IMR-90 (cell line): ENCODE measurements around the gene POLR2E. TPM values are rescaled to one million over a fixed set of nuclear protein-coding genes. Genes with fewer than 3 reads are reported as not detected.

ENCODE experiments used
- ATAC-seq: fragments of 200-7000 bp; cut with Tn5 transposase; 2 replicates; pipeline ENCODE4 v1.9.1; 2020; ENCODE audit warnings: low read depth, mild to moderate bottlenecking, moderate library complexity
- BruUV-seq: library from RNA; stranded (reverse); fragments of 400-500 nt; replicated peaks from 2 replicates; lab custom pipeline; 2021; lab: Mats Ljungman, UMichigan
- CTCF ChIA-PET: fragments of 300-600 bp; formaldehyde crosslinking; extraction: SDS; loops from one replicate; lab custom pipeline; 2021; ENCODE audit warnings: antibody characterized with exemption; lab: Yijun Ruan, JAX
- POLR2A ChIA-PET: fragments of 300-600 bp; sonication (Branson Sonifier 250); formaldehyde crosslinking; loops from one replicate; lab custom pipeline; 2022; ENCODE audit warnings: antibody characterized with exemption; ENCODE audit not compliant: unreplicated experiment; lab: Charles Lee
- DNase-seq: peaks from one replicate; pipeline ENCODE4 v3.0.0; 2013
- H2AFZ ChIP-seq: replicated peaks from 2 replicates; pipeline ENCODE3; 2013; ENCODE audit warnings: low read length, mild to moderate bottlenecking; ENCODE audit not compliant: poor library complexity
- H2AK5ac ChIP-seq: 2 replicates; pipeline ENCODE4 v1.6.1; 2013; ENCODE audit warnings: low read depth, low read length, inconsistent platforms
- H2AK9ac ChIP-seq: replicated peaks from 2 replicates; pipeline ENCODE3; 2013; ENCODE audit warnings: mild to moderate bottlenecking, low read depth, low read length, moderate library complexity; ENCODE audit not compliant: poor library complexity
- H2BK120ac ChIP-seq: 2 replicates; pipeline ENCODE4 v1.6.1; 2013; ENCODE audit warnings: low read depth, low read length, inconsistent platforms
- H2BK15ac ChIP-seq: 3 replicates; pipeline ENCODE4 v1.6.1; 2013; ENCODE audit warnings: low read depth, low read length, inconsistent platforms
- H2BK20ac ChIP-seq: 2 replicates; pipeline ENCODE4 v1.6.1; 2013; ENCODE audit warnings: low read depth, mild to moderate bottlenecking, inconsistent platforms, low read length, moderate library complexity
- H2BK5ac ChIP-seq: 2 replicates; pipeline ENCODE4 v1.6.1; 2013; ENCODE audit warnings: mild to moderate bottlenecking, low read depth, low read length, inconsistent platforms; ENCODE audit not compliant: poor library complexity, severe bottlenecking
- H3K14ac ChIP-seq: replicated peaks from 2 replicates; pipeline ENCODE4 v1.6.1; 2013; ENCODE audit warnings: low read depth, low read length, inconsistent platforms
- H3K18ac ChIP-seq: 2 replicates; pipeline ENCODE4 v1.6.1; 2013; ENCODE audit warnings: low read depth, low read length, control low read depth
- H3K23ac ChIP-seq: 2 replicates; pipeline ENCODE4 v1.6.1; 2013; ENCODE audit warnings: low read depth, low read length, inconsistent platforms
- H3K27ac ChIP-seq: 2 replicates; pipeline ENCODE4 v1.5.1; 2013; ENCODE audit warnings: mild to moderate bottlenecking, control low read depth, low read length; ENCODE audit not compliant: insufficient read depth
- H3K27me3 ChIP-seq: 2 replicates; pipeline ENCODE4 v1.6.1; 2013; ENCODE audit warnings: low read length; ENCODE audit not compliant: control insufficient read depth, insufficient read depth
- H3K36me3 ChIP-seq: 2 replicates; pipeline ENCODE4 v1.6.1; 2013; ENCODE audit warnings: low read length, mixed read lengths; ENCODE audit not compliant: control insufficient read depth, insufficient read depth
- H3K4ac ChIP-seq: 2 replicates; pipeline ENCODE4 v1.6.1; 2013; ENCODE audit warnings: low read depth, low read length, inconsistent platforms
- H3K4me1 ChIP-seq: 2 replicates; pipeline ENCODE4 v1.6.1; 2013; ENCODE audit warnings: low read length, mixed read lengths; ENCODE audit not compliant: control insufficient read depth, insufficient read depth
- H3K4me2 ChIP-seq: 2 replicates; pipeline ENCODE4 v1.6.1; 2013; ENCODE audit warnings: low read depth, mild to moderate bottlenecking, control low read depth, low read length, moderate library complexity
- H3K4me3 ChIP-seq: 2 replicates; pipeline ENCODE4 v1.5.1; 2013; ENCODE audit warnings: low read depth, mild to moderate bottlenecking, control low read depth, low read length, moderate library complexity; ENCODE audit not compliant: insufficient read depth
- H3K56ac ChIP-seq: 2 replicates; pipeline ENCODE4 v1.6.1; 2013; ENCODE audit warnings: low read length, inconsistent platforms; ENCODE audit not compliant: insufficient read depth; ENCODE audit errors: extremely low read depth
- H3K79me1 ChIP-seq, 2 experiments: 2 replicates each; pipeline ENCODE4 v1.6.1; 2013; ENCODE audit warnings: low read length in 2 of 2, inconsistent platforms in 1 of 2, low read depth in 1 of 2
- H3K9ac ChIP-seq: 2 replicates; pipeline ENCODE4 v1.6.1; 2013; ENCODE audit warnings: low read depth, low read length, control low read depth
- H3K9me1 ChIP-seq: 2 replicates; pipeline ENCODE4 v1.6.1; 2013; ENCODE audit warnings: low read length, inconsistent platforms; ENCODE audit not compliant: insufficient read depth
- H3K9me3 ChIP-seq: 2 replicates; pipeline ENCODE4 v1.6.1; 2013; ENCODE audit warnings: low read length; ENCODE audit not compliant: control insufficient read depth, insufficient read depth
- H4K20me1 ChIP-seq: 2 replicates; pipeline ENCODE4 v1.6.1; 2013; ENCODE audit warnings: low read length, inconsistent platforms; ENCODE audit not compliant: insufficient read depth
- H4K5ac ChIP-seq: 2 replicates; pipeline ENCODE4 v1.6.1; 2013; ENCODE audit warnings: mild to moderate bottlenecking, low read depth, low read length, control low read depth
- H4K8ac ChIP-seq, 2 experiments: 2 replicates each; pipeline ENCODE4 v1.6.1; 2013; ENCODE audit warnings: low read depth in 2 of 2, low read length in 2 of 2, control low read depth in 1 of 2, inconsistent platforms in 1 of 2
- H4K91ac ChIP-seq: 2 replicates; pipeline ENCODE4 v1.6.1; 2013; ENCODE audit warnings: low read depth, low read length, inconsistent platforms; ENCODE audit not compliant: insufficient read depth
- BHLHE40 ChIP-seq: fragments of 150-350 bp; IDR thresholded peaks from 2 replicates; pipeline ENCODE4 v1.6.1; 2016; ENCODE audit warnings: mild to moderate bottlenecking, low read depth, low read length
- CEBPB ChIP-seq: IDR thresholded peaks from 2 replicates; pipeline ENCODE4 v1.6.1; 2012; ENCODE audit warnings: low read depth, low read length, improper control_type of control experiment
- CHD1 ChIP-seq: IDR thresholded peaks from 2 replicates; pipeline ENCODE4 v1.6.1; 2012; ENCODE audit warnings: low read depth, low read length, improper control_type of control experiment
- MAFK ChIP-seq: IDR thresholded peaks from 2 replicates; pipeline ENCODE4 v1.6.1; 2012; ENCODE audit warnings: low read depth, low read length, improper control_type of control experiment
- MAZ ChIP-seq: IDR thresholded peaks from 2 replicates; pipeline ENCODE4 v1.6.1; 2012; ENCODE audit warnings: low read depth, mild to moderate bottlenecking, low read length, improper control_type of control experiment, moderate library complexity, borderline replicate concordance
- MXI1 ChIP-seq: IDR thresholded peaks from 2 replicates; pipeline ENCODE4 v1.6.1; 2012; ENCODE audit warnings: low read depth, mild to moderate bottlenecking, low read length, moderate library complexity, borderline replicate concordance
- NFE2L2 ChIP-seq: fragments of 150-350 bp; IDR thresholded peaks from 2 replicates; pipeline ENCODE4 v1.6.1; 2016; ENCODE audit warnings: low read depth, mild to moderate bottlenecking, low read length
- POLR2A ChIP-seq: IDR thresholded peaks from 2 replicates; pipeline ENCODE4 v1.6.1; 2012; ENCODE audit warnings: mild to moderate bottlenecking, low read depth, low read length
- RAD21 ChIP-seq: IDR thresholded peaks from 2 replicates; pipeline ENCODE4 v1.6.1; 2012; ENCODE audit warnings: low read length, improper control_type of control experiment
- RCOR1 ChIP-seq: IDR thresholded peaks from 2 replicates; pipeline ENCODE4 v1.6.1; 2012; ENCODE audit warnings: mild to moderate bottlenecking, low read length, improper control_type of control experiment; ENCODE audit not compliant: insufficient replicate concordance
- SMC3 ChIP-seq: fragments of 150-350 bp; IDR thresholded peaks from 2 replicates; pipeline ENCODE4 v1.6.1; 2016; ENCODE audit warnings: low read depth, mild to moderate bottlenecking, antibody characterized with exemption, low read length, moderate library complexity
- WGBS, 2 experiments: methylation state at CpG; one replicate each; pipeline versions ENCODE4 v1.1.5 to v1.1.7; 2013; ENCODE audit warnings: missing lambda C conversion rate in 2 of 2; ENCODE audit not compliant: insufficient read length in 1 of 2; ENCODE audit errors: extremely low coverage in 2 of 2; 5-methylcytosine and 5-hydroxymethylcytosine counted together
- dilution Hi-C: fragments of 300-500 bp; cut with HindIII; formaldehyde crosslinking; loops from one replicate; pipeline ENCODE4 v1.14.3; 2018; ENCODE audit warnings: low sequenced_read_pairs; ENCODE audit not compliant: unreplicated experiment
- in situ Hi-C: fragments of 300-500 bp; cut with MboI; formaldehyde crosslinking; loops from 3 replicates; pipeline ENCODE4 v1.14.3; 2019; ENCODE audit warnings: low sequenced_read_pairs, inconsistent platforms, mixed read lengths
- intact Hi-C: fragments of 100-400 bp; cut with micrococcal nuclease; formaldehyde crosslinking; loops from 2 replicates; pipeline ENCODE4 v1.10.0; 2022
- polyA plus RNA-seq, 3 experiments: library from polyadenylated mRNA; depleted of rRNA; stranded (reverse); fragments of >200 nt; gene quantifications; 2 replicates each; pipeline ENCODE4 v1.2.3, GENCODE V29; 2012; ENCODE audit warnings: low replicate concordance in 1 of 3
- total RNA-seq: library from RNA; depleted of rRNA; stranded (reverse); fragments of >200 nt; gene quantifications from 2 replicates; pipeline ENCODE4 v1.2.3, GENCODE V29; 2012
- TF ChIP-seq, protein P1 (sequence below): conservative IDR thresholded peaks from 2 replicates; pipeline ENCODE4 v1.5.1; 2012; ENCODE audit warnings: mild to moderate bottlenecking, low read depth, low read length, improper control_type of control experiment
- TF ChIP-seq, protein P2 (sequence below): fragments of 150-350 bp; IDR thresholded peaks from 2 replicates; pipeline ENCODE4 v1.6.1; 2017; ENCODE audit warnings: mild to moderate bottlenecking, antibody characterized with exemption, low read length, low read depth
- TF ChIP-seq, protein P3 (sequence below): fragments of 150-350 bp; IDR thresholded peaks from 2 replicates; pipeline ENCODE4 v1.6.1; 2016; ENCODE audit warnings: low read depth, mild to moderate bottlenecking, low read length, moderate library complexity, borderline replicate concordance

POLR2E gene
- total and polyA plus RNA-seq, 2 of the 4 experiments (the other 2 are of a cell fraction): 294 to 391 TPM

DNA sequence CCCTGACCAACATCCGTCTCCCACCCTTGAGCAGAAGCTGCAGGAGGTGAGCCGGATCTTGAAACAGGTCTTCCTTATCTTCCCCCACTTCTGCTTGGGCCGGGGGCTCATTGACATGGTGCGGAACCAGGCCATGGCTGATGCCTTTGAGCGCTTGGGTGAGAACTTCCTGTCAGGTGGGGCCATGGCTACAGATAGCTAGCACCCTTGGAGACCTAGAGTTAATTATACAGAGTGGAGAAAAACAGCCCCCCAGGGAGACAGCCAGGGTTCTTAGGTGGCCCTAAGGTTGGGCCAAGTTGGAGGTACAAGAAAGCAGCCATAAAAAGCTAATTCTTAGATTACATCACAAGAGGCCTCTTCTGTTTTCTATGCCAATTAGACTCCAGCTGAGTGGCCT is 37.1 kb downstream of the POLR2E start:
- no peak overlapping the region for H3K27ac ChIP-seq

More for the DNA sequence above, 37.1 kb downstream of the POLR2E start:
- no peak overlapping the region for H3K14ac ChIP-seq
- H3K27me3 ChIP-seq: no peaks in the 10 kb centered on the region
- TF ChIP-seq RAD21 (no peak), RCOR1 (no peak), CEBPB (no peak), NFE2L2 (no peak), MAZ (no peak), MXI1 (no peak), SMC3 (no peak), CHD1 (no peak), BHLHE40 (no peak), POLR2A (no peak), MAFK (no peak)
- TF ChIP-seq, protein P1, sequence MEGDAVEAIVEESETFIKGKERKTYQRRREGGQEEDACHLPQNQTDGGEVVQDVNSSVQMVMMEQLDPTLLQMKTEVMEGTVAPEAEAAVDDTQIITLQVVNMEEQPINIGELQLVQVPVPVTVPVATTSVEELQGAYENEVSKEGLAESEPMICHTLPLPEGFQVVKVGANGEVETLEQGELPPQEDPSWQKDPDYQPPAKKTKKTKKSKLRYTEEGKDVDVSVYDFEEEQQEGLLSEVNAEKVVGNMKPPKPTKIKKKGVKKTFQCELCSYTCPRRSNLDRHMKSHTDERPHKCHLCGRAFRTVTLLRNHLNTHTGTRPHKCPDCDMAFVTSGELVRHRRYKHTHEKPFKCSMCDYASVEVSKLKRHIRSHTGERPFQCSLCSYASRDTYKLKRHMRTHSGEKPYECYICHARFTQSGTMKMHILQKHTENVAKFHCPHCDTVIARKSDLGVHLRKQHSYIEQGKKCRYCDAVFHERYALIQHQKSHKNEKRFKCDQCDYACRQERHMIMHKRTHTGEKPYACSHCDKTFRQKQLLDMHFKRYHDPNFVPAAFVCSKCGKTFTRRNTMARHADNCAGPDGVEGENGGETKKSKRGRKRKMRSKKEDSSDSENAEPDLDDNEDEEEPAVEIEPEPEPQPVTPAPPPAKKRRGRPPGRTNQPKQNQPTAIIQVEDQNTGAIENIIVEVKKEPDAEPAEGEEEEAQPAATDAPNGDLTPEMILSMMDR: no peak
- TF ChIP-seq, protein P2, sequence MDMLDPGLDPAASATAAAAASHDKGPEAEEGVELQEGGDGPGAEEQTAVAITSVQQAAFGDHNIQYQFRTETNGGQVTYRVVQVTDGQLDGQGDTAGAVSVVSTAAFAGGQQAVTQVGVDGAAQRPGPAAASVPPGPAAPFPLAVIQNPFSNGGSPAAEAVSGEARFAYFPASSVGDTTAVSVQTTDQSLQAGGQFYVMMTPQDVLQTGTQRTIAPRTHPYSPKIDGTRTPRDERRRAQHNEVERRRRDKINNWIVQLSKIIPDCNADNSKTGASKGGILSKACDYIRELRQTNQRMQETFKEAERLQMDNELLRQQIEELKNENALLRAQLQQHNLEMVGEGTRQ: no peak
- TF ChIP-seq, protein P3, sequence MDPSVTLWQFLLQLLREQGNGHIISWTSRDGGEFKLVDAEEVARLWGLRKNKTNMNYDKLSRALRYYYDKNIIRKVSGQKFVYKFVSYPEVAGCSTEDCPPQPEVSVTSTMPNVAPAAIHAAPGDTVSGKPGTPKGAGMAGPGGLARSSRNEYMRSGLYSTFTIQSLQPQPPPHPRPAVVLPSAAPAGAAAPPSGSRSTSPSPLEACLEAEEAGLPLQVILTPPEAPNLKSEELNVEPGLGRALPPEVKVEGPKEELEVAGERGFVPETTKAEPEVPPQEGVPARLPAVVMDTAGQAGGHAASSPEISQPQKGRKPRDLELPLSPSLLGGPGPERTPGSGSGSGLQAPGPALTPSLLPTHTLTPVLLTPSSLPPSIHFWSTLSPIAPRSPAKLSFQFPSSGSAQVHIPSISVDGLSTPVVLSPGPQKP: no peak
- no peak overlapping the region for H4K8ac ChIP-seq
- H3K4ac ChIP-seq: no peak overlapping the region
- H2BK15ac ChIP-seq: no peak overlapping the region
- H3K9me3 ChIP-seq: peaks cover 36% of the 10 kb centered on the region
- H3K56ac ChIP-seq: no peak overlapping the region
- H3K18ac ChIP-seq: no peak overlapping the region
- H3K4me2 ChIP-seq: no peak overlapping the region
- H3K36me3 ChIP-seq: peaks cover 1% of the 10 kb centered on the region; the same call in 1 of the 2 replicates
- in situ Hi-C loops (no loop called here), intact Hi-C loops (no loop called here), dilution Hi-C loops (no loop called here)
- no peaks in the 10 kb centered on the region for H3K9me1 ChIP-seq
- no peak overlapping the region for H4K91ac ChIP-seq
- no TSS peak for BruUV-seq
- no peak overlapping the region for H2AK9ac ChIP-seq
- H2AFZ ChIP-seq: no peak overlapping the region
- CTCF ChIA-PET: no interaction called here
- ATAC-seq (no peak), DNase-seq (no peak)
- H4K5ac ChIP-seq: no peak overlapping the region
- WGBS, 2 experiments: 100% methylated on average over 2 of the region's 5 CpGs; no CpG with 5 or more reads in 1 of the 2 experiments
- no peak overlapping the region for H2AK5ac ChIP-seq
- no peaks in the 10 kb centered on the region for H3K4me1 ChIP-seq
- H2BK5ac ChIP-seq: no peak overlapping the region
- H2BK20ac ChIP-seq: no peak overlapping the region
- no peaks in the 10 kb centered on the region for H4K20me1 ChIP-seq
- no peaks in the 10 kb centered on the region for H3K79me1 ChIP-seq
- H2BK120ac ChIP-seq: no peak overlapping the region
- POLR2A ChIA-PET: no interaction called here
- no peak overlapping the region for H3K4me3 ChIP-seq
- no peak overlapping the region for H3K9ac ChIP-seq
- H3K23ac ChIP-seq: no peak overlapping the region
